ENCODE measurements around the gene CDK16. TPM values are rescaled to one million over a fixed set of nuclear protein-coding genes. Genes with fewer than 3 reads are reported as not detected.

CDK16 gene
- total and polyA plus RNA-seq, 10 donors, result 18.4 to 75.3 (median 55.7) TPM

DNA sequence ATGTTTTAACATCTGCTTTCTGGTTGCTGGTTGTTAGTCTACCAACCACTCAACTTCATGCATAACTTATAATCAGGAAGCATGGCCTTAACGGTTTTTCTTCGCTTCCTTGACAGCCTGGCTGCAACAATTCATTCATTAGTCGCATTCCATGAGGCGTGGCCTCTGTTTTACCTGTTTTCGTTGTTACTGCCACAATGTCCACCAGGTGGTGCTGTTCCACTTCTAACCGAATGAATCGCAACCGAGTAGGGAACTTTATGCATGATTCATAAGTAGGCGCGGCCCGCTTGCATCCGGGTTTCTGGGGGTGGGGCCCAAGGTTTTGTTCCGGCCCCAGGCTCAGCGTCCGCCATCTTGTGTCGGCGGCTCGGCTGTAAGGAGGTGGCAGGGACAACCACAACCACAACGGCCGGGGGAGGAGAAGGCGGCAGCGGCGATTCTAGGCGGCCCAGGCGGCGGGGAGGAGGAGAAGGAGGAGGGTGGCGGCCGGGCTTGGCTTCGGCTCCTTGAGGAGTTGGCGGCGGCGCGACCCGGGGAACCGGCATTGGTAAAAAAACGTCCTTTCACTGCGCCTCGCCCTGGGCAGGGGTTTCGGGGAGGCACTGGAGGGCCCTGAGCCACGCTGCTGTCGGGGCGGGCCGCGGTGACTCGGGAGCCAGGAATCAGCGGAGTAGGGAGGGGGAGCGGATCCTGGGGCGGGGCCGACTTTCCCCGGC is 24.8 kb upstream of the CDK16 start, which contains the start of gene UBA1:
UBA1 (plus strand) TSS at position 355 of the 719 bp plus-strand sequence. CDS start 4,974 bp downstream, outside the sequence.
- peak within 1 kb of the TSS; percentile 49 to 94 (median 64) for H3K4me3 ChIP-seq
- peaks cover 29 to 78% (median 63%) of the 10 kb centered on the region in 6 donors for H3K4me1 ChIP-seq
- peak; percentile 99 for DNase-seq
- TF ChIP-seq, protein P1, sequence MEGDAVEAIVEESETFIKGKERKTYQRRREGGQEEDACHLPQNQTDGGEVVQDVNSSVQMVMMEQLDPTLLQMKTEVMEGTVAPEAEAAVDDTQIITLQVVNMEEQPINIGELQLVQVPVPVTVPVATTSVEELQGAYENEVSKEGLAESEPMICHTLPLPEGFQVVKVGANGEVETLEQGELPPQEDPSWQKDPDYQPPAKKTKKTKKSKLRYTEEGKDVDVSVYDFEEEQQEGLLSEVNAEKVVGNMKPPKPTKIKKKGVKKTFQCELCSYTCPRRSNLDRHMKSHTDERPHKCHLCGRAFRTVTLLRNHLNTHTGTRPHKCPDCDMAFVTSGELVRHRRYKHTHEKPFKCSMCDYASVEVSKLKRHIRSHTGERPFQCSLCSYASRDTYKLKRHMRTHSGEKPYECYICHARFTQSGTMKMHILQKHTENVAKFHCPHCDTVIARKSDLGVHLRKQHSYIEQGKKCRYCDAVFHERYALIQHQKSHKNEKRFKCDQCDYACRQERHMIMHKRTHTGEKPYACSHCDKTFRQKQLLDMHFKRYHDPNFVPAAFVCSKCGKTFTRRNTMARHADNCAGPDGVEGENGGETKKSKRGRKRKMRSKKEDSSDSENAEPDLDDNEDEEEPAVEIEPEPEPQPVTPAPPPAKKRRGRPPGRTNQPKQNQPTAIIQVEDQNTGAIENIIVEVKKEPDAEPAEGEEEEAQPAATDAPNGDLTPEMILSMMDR (IDR thresholded peaks at IDR 0.05 in 8 of 11, conservative IDR thresholded peaks at IDR 0.05 in 3 of 11), result peak; percentile 85 to 99 (median 91)
- peak in 1 of 3 donors; percentile 74 for TF ChIP-seq POLR2A (IDR thresholded peaks at IDR 0.05)
- peak; percentile 93 to 94 (median 93) for TF ChIP-seq POLR2AphosphoS5 (IDR thresholded peaks at IDR 0.05)
- WGBS, 5 donors, result 0 to 1% (median 0%) methylated on average over 13 to 50 of the region's 50 CpGs
- intact Hi-C loops (cut with DNase I; ENCODE audit: low total_unique reads), result loop anchor here (5.0 to 10.0 kb wide), 2 partner anchors 189 to 331 kb away; no protein-coding TSS in a partner anchor
- H3K27me3 ChIP-seq (replicated peaks in 1 of 7), result peaks cover 0 to 13% (median 0%) of the 10 kb centered on the region in 7 donors
- peak within 1 kb of the TSS; percentile 90 to 98 (median 95) for H3K27ac ChIP-seq
- peaks cover 0 to 20% (median 9%) of the 10 kb centered on the region in 6 donors for H3K36me3 ChIP-seq
- no peaks in the 10 kb centered on the region for H3K9me3 ChIP-seq

DNA sequence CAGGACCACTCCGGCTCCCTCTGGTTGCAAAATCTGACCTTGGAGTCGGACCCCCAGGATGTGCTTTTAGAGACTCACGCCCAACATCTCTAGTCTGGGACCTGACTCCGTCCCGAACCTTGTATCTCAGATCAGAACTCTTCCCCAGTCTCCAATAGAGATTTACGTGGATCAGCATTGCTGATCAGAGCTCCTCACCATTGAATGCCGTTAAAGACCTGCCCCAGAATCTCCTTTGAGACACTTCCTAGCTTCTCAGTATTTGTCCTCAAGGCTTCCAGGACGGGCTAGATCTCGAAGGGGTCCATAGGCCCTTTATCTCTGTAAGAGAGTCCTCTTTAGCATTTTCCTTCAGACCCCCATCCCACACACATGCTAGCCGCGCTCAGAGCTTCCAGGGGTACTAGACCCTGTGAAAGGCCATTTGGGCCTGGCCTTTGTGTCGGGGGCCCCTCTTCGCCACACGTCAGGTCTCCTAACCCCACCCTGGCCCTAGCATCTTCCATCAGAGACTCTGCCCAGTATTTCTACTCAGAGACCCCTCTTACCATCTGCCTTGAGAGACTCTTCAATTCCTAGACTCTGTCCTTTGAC is 24.2 kb upstream of the CDK16 start:
- no peak for DNase-seq
- Histone ChIP-seq H3K27me3 (replicated peaks in 1 of 7) (peaks cover 0 to 13% (median 0%) of the 10 kb centered on the region in 7 donors), H3K4me3 (peak overlapping the region; percentile 49 to 94 (median 64)), H3K27ac (peak overlapping the region; percentile 90 to 98 (median 95)), H3K36me3 (peaks cover 0 to 27% (median 16%) of the 10 kb centered on the region in 6 donors), H3K4me1 (peaks cover 29 to 84% (median 63%) of the 10 kb centered on the region in 6 donors), H3K9me3 (no peaks in the 10 kb centered on the region)
- TF ChIP-seq, protein P1 (IDR thresholded peaks at IDR 0.05 in 8 of 11, conservative IDR thresholded peaks at IDR 0.05 in 3 of 11), result no peak
- TF ChIP-seq POLR2AphosphoS5 (IDR thresholded peaks at IDR 0.05), result no peak
- TF ChIP-seq POLR2A (IDR thresholded peaks at IDR 0.05), result no peak
- WGBS, 5 donors, result 9 to 20% (median 17%) methylated on average over 12 to 14 of the region's 14 CpGs
- intact Hi-C loops (cut with DNase I; ENCODE audit: low total_unique reads), result loop anchor here (5.0 to 10.0 kb wide), 2 partner anchors 188 to 331 kb away; no protein-coding TSS in a partner anchor

GRCh38 chrX:47196098-47196497 is 22.4 kb upstream of the CDK16 start:
- H3K27me3 ChIP-seq (replicated peaks in 1 of 7), result peaks cover 0 to 6% (median 0%) of the 10 kb centered on the region in 7 donors
- peaks cover 0 to 45% (median 34%) of the 10 kb centered on the region in 6 donors for H3K36me3 ChIP-seq
- peak overlapping the region in 2 of 8 donors; percentile 1 to 94 for H3K4me3 ChIP-seq
- H3K4me1 ChIP-seq, result peaks cover 29 to 74% (median 63%) of the 10 kb centered on the region in 6 donors
- no peak for DNase-seq
- 51 to 68% (median 66%) methylated on average over 3 of the region's 3 CpGs for WGBS, 5 donors
- no peaks in the 10 kb centered on the region for H3K9me3 ChIP-seq
- TF ChIP-seq, protein P1 (IDR thresholded peaks at IDR 0.05 in 8 of 11, conservative IDR thresholded peaks at IDR 0.05 in 3 of 11), result no peak
- no peak for TF ChIP-seq POLR2A (IDR thresholded peaks at IDR 0.05)
- TF ChIP-seq POLR2AphosphoS5 (IDR thresholded peaks at IDR 0.05), result no peak
- peak overlapping the region in 3 of 8 donors; percentile 23 to 97 (median 50) for H3K27ac ChIP-seq
- intact Hi-C loops (cut with DNase I; ENCODE audit: low total_unique reads), result loop anchor here (10.0 kb wide), 1 partner anchor 329 kb away; no protein-coding TSS in a partner anchor
